Thyroid gland (tissue), 4 donors: ENCODE data around the gene TMEM117.

Experiments used
- CTCF ChIP-seq, 6 experiments: fragments of 200-600 bp in 3 of 6; fragments of 450-650 bp in 3 of 6; sonication (generic) in 3 of 6; IDR thresholded peaks; one replicate each; pipeline ENCODE4 v1.5.1; 2016 to 2019; ENCODE audit warnings: antibody characterized with exemption in 6 of 6, mild to moderate bottlenecking in 2 of 6, inconsistent platforms in 1 of 6, moderate library complexity in 1 of 6
- POLR2A ChIP-seq, 2 donors: fragments of 450-650 bp; IDR thresholded peaks; one replicate each; pipeline ENCODE4 v1.6.1; 2017; ENCODE audit warnings: antibody characterized with exemption in 2 of 2, mild to moderate bottlenecking in 2 of 2, moderate library complexity in 1 of 2

- TF ChIP-seq CTCF (IDR thresholded peaks at IDR 0.05) (peak in 4 of 6 experiments; percentile 47 to 75 (median 58)), POLR2A (IDR thresholded peaks at IDR 0.05) (no peak)
Measured at GRCh38 chr12:43957732-43958372, 122.0 kb downstream of the TMEM117 start.
